GM18502 (cell line): Measurements from ENCODE around the gene S100A5.
A peak's percentile ranks its signal among the peaks of the same experiment; 100 is the strongest.
"Not testable (repeated sequence)": the region's sequence is repeated elsewhere in the genome, so short reads cannot be mapped to it uniquely, and the experiment has no call there.

ENCODE experiments used
- ATAC-seq: cut with Tn5 transposase; IDR thresholded peaks from one replicate; pipeline ENCODE4 v1.9.1; 2021; ENCODE audit warnings: mild to moderate bottlenecking; ENCODE audit not compliant: unreplicated experiment, poor library complexity

The S100A5 gene, protein sequence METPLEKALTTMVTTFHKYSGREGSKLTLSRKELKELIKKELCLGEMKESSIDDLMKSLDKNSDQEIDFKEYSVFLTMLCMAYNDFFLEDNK

DNA sequence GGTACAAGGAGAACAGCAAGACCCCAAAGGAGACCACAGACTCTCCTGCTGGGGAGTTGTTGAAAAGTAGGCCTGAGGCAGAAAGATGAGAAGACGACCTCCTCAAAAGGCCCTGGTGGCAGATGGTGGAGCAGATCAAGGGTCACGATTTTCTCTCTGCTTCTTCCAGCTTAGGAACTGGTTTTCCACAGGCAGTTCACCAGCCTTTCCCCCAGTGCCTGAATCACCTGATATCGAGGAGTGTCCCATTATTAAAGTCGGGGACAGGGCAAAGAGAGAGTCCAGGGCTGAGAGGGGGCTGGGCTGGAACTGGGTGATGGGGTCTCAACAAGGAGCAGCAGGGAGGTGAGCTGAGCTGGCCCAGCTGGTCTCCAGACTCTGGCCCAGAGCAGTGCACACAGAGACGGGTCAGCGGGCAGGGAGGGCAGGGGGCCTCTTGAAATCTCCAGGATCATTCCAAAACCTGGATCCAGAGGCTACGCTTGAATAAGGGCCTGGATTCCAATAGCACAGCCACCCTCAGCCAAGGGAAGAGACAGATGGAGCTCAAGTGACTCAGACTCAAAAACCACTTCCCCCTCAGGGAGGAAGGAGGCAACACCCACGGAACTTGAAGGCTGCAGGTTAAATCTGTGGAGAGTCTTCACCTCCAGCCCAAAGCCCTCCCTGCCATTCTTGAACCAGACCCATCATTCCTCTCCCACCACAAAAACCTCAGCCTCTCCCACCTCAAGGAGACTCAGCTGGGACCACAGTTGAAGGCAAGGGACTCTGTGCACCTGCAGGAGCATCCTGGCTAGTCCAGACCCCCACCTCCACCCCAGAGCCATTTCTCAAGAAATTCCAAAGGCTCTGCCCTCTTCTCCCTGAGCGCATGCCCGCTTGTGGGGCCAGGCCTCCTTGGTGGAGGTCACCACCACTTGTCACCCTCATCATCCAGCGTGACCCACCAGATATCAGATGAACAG lies at the start of gene S100A5:
Gene S100A5 (minus strand): TSS at position 541 of the 968 bp plus-strand sequence. CDS start 743 bp downstream, outside the sequence.
- ATAC-seq, result no peak

DNA sequence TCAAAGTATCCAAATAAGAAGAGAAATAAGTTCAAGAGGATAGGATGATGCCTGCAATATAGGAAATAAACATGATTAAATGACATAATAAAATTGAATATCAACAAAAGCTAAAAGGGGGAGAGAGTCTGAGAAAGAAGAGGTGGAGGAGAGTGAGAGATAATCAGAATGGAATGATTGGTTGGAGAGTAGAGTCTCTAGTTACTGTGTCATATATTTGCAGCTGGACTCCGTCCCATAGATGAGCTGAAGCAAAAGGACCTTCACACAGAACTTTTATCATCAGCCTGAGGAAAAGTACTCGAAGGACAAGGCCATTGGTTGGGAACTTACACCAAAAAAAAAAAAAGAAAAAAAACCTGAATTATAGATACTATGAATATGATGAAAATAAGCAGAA lies 47.7 kb upstream of the S100A5 start:
- no peak for ATAC-seq

DNA sequence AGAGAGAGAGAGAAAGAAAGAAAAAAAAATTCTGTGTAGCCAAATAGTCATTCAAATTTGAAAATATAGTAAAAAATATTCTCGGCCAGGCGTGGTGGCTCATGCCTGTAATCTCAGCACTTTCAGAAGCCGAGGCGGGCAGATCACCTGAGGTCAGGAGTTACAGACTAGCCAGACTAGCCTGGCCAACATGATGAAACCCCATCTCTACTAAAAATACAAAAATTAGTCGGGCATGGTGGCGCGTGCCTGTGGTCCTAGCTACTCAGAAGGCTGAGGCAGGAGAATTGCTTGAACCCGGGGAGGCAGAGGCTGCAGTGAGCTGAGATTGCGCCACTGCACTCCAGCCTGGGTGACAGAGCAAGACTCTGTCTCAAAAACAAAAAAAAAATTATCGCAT lies 47.3 kb upstream of the S100A5 start:
- ATAC-seq, result not testable (repeated sequence)

DNA sequence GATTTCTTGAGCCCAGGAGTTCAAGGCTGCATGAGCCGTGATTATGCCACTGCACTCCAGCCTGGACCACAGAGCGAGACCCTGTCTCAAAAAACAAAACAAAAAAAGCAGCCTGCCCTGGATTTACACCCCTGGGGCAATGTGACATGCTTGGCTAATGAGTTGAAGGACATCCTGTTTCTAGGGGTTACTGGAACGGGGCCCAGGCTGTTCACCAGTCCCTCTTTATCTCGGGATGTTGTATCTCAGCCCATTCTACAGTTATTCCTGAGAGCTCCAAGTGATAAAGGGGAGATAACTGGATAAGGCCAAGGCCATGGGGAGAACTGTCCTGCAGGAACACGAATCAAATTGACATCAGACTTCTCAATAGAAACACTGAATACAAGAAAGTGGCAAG lies 46.6 kb upstream of the S100A5 start:
- no peak for ATAC-seq

DNA sequence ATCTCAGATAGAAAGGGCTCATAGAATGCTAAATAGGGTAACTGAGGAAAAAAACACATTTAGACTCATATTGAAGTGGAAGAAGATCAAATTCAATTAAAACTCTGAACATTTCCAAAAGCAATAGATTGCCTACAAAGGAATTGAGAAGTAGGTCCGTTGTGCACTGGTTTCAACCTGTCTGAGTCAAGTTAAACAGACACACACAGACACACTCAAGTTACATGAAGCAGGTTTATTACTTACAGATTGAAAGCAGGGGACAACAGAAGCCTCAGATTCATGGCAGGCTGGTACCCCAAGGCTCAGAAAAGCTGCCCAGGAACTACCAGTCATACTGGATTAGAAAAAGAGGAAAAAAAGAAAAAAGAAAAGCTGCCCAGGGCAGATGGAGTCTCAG lies 45.6 kb upstream of the S100A5 start:
- no peak for ATAC-seq

DNA sequence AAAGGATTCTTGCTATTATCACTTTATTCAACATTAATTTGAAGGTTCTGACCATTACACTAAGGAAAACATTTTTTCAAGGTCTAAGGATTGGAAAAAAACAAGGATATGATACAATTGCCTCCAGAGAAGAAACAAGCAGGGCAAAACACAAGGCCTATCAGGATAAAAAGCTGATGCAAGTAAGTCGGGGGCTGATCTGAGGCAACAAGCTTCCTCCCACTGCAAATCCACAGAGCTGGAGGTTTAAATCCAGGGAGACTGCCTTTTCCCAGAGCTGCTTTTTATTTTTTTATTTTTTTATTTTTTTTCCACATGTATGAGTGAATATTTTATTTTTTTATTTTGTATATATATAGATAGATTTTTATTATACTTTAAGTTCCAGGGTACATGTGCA lies 44.3 kb upstream of the S100A5 start:
- no peak for ATAC-seq

DNA sequence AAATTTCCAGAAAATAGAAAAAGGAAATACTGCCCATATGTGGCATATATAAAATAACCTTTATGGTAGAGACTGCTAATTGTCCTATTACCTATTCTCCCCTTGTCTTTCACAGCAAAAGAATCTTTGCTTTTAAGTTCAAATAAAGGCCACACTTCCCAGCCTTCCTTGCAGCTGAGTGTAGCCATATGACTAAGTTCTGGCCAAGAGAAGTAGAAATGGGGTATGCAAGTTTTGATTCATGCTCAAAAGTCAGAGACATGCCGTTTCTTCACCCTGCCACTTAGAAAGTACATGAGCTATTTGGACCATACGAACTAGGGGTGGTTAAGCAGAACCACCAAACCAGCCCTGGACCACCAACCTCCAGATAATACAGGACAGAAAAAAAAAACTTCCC lies 43.2 kb upstream of the S100A5 start:
- no peak for ATAC-seq

DNA sequence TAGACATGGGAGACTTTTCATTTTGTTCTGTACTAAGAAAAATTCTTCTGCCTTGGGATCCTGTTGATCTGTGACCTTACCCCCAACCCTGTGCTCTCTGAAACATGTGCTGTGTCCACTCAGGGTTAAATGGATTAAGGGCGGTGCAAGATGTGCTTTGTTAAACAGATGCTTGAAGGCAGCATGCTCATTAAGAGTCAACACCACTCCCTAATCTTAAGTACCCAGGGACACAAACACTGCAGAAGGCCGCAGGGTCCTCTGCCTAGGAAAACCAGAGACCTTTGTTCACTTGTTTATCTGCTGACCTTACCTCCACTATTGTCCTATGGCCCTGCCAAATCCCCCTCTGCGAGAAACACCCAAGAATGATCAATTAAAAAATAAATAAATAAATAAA lies 42.8 kb upstream of the S100A5 start:
- ATAC-seq, result not testable (repeated sequence)

DNA sequence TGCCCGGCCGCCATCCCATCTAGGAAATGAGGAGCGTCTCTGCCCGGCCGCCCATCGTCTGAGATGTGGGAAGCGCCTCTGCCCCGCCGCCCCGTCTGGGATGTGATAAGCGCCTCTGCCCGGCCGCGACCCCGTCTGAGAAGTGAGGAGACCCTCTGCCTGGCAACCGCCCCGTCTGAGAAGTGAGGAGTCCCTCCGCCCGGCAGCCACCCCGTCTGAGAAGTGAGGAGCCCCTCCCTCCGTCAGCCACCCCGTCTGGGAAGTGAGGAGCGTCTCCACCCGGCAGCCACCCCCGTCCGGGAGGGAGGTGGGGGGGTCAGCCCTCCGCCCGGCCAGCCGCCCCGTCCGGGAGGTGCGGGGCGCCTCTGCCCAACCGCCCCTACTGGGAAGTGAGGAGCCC lies 42.1 kb upstream of the S100A5 start:
- not testable (repeated sequence) for ATAC-seq

DNA sequence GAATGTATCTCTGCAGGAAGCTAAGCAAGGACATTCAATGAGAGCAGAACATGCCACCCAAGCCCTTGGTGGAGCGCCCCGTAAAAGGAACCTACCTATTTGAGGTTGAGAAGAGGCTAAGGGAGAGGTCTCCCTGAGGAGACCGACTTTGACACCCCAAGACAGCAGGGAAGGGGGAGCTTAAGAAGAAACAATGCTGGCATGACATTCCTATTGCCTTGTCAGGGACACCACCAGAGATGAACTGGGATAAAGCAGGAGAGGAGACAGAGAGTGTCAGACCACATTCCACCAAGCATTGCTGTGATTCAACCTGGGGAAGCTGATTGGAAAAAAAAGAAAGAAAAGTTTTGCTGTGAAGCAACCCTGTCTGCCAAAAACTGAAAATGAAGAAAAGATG lies 38.2 kb upstream of the S100A5 start:
- no peak for ATAC-seq

DNA sequence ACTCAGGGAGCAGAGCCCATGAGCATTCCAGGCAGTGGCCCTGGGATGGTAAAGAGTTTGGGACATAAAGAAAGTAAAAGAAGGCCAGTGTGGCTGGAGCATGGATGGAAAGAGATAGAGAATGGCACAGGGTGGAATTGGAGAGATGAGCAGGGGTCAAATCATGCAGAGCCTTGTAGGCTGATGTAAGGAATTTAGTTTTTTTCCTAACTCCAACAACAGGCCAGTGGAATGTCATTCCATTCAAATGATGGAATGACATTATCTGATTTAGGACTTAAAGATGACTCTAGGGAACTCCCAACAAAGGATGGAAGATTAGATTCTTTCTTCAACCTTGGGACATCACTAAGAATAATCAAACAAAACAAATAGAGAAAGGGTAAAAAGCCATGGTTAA lies 37.8 kb upstream of the S100A5 start:
- ATAC-seq, result no peak

DNA sequence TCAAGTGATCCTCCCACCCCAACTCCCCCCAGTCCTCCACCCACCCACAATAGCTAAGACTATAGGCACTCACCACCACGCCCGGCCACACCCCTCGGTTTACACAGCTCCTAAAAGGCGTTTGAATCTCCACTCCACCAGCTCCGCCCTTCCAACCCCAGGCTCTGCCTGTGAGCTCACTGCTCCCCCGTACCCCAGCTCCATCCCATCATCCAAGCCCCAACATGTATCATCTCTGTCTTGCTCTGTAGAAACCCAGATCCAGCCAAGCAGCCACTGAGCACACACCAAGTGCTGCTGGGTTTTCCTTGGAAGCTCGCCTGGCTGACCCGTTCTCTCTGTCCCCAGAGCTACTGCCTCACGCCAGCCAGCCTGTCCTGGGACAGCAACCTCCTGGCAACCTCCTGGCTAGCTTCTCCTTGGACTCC lies 36.9 kb upstream of the S100A5 start:
- ATAC-seq, result no peak

DNA sequence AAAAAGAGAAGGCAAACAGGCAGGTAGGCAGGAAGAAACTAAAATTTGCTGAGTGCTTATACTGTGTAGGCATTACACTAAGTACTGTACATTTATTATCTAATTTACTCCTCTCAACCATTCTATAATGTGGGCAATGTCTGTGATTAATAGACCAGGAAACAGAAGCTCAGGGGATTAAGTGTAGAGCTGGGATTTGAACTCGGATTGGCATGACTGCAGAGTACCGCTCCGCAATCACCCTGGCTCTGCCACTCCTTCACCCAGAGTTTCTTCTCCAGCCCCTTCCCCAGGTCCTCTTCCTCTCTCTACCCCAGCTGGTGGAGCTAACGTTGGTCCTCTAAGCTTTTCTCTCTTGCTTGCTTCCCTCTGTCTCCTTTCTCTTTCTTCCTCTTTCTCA lies 36.4 kb upstream of the S100A5 start:
- no peak for ATAC-seq

DNA sequence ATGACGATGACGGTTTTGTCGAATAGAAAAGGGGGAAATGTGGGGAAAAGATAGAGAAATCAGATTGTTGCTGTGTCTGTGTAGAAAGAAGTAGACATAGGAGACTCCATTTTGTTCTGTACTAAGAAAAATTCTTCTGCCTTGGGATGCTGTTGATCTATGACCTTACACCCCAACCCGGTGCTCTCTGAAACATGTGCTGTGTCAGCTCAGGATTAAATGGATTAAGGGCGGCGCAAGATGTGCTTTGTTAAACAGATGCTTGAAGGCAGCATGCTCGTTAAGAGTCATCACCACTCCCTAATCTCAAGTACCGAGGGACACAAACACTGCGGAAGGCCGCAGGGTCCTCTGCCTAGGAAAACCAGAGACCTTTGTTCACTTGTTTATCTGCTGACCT lies 34.8 kb upstream of the S100A5 start:
- ATAC-seq, result not testable (repeated sequence)

DNA sequence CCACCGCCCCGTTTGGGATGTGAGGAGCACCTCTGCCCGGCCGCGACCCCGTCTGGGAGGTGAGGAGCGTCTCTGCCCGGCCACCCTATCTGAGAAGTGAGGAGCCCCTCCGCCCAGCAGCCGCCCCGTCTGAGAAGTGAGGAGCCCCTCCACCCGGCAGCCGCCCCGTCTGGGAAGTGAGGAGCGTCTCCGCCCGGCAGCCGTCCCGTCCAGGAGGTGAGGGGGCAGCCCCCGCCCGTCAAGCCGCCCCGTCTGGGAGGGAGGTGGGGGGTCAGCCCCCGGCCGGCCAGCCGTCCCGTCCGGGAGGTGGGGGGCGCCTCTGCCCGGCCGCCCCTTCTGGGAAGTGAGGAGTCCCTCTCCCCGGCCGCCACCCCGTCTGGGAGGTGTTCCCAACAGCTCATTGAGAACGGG lies 34.4 kb upstream of the S100A5 start:
- ATAC-seq, result not testable (repeated sequence)

DNA sequence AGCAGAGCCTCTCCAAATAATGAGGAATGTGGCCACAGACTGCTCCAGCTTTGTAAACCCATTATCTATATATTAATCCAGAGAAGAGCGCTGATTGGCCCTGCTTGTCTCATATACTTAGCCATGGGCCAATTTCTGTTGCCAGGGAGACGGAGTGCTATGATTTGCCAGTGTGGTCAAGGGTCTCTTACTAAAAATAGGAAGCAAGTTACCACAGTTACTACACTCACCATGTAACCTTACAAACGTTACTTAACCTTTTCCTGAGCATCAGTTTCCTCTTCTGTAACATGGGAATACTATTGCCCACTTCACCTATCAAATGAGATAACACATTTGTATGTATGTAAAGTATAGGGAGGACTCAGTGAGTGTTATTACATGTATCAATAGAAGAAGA lies 32.6 kb upstream of the S100A5 start:
- ATAC-seq, result no peak

DNA sequence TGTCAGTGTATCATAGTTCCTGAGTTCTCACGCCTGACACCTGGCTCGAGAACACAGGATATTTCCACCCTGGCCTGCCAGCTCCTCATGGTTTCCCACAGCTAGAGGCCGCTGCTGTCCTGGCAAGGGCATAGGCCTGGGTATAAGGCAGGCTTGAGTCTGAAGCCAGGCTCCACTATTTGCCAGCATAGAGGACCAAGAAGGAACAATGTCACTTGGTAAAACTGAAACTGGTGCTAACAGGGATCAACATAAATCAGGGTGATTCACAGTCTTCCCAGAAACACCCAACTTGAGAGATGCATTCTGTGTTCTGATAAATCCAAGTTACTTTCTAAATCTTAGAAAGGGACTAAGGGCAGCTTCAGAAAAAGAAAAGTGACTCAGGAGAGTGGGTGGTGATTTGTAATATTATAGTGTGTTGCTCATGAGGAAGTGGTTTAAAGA lies 31.9 kb upstream of the S100A5 start:
- peak; percentile 54 for ATAC-seq

DNA sequence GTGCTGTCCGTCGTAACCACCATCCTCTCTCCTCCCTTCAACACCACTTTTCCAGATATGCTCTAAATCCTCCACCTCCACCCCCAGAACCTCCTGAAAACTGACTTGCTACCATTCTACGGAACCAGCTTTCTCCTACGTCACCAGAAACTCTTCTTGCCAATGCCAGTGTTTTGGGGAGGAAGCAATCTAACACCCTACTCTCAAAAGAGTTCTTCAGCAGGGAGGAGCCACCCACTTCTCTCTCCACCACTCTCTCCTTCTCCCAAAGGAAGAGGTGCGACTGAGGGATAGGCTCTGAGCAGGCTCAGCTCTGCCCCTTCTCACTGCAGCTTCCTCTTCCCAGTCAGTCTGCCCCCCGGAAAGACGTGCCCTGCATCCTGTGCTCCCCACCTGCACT lies 31.0 kb upstream of the S100A5 start:
- no peak for ATAC-seq

DNA sequence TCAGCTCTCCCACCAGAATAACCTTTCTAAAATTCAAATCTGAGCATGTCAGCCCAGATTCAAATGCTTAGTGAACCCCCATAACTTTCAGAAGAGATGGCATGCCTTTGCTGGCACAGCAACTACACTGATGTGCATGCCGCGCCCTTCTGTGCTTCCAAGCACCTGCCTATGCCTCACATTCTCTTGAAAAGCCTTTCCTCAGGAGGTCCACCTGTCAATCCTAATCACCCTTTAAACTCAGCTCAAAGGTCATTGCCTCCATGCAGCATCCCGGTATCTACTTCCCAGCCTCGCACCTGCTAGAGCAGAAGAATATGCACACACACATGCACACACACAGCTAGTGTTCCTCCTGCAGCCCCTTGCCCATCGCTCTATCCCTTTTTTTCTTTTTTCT lies 30.1 kb upstream of the S100A5 start:
- ATAC-seq, result no peak

DNA sequence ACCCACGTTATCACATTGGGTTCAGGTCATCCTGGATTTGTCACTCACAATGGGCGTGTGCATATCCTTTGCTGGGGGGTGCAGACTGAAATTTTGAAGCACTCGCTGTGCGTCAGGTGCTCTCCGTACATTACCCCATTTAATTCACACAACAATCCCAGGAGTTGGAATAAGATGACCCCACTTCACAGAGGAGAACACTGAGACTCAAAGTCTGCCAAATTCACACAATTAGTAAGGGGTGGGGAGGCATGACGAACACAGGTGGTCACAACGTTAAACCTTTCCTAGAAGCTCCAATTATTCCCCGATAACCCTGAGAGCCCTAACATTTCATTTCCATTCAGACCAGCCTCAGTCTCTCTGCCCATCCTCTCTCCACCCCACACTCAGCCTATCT lies 28.7 kb upstream of the S100A5 start:
- no peak for ATAC-seq

DNA sequence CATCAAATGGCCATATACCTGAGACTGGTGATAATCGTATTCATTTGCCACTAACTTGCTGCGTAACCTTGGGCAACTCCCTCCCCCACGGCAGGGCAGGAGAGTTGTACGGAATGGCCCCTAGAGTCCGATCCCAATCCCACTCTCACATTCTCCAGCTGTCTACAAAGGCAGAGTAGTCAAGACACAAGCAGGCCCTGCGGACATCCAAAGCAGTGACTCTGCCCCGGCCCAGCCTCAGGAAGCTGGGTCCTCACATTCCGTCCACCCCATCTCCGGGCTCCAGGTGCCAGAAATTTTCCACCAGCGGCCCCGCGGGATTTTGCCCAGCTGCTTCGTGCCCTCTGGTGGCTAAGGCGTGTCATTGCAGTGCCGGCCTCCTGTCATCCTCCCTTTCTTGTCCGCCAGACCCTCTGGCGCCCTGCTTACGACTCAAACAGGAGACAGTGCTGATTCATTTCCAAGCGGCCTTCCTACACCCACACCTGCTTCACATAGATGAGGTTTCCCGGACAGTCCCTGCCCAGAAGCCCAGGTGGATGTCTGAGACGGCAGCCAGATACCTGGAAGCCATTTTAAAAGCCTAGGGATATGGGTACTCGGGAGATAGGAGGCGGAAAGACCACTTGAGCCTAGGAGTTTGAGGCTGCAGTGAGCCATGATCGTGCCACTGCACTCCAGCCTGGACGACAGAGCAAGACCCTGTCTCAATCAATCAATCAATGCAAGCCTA lies 27.8 kb upstream of the S100A5 start:
- ATAC-seq, result no peak
